HG02852 (cell line): ENCODE data around the gene APH1B.
"Not testable (repeated sequence)": the region's sequence is repeated elsewhere in the genome, so short reads cannot be mapped to it uniquely, and the experiment has no call there.

Source experiments
- ATAC-seq: cut with Tn5 transposase; IDR thresholded peaks from one replicate; pipeline ENCODE4 v1.9.1; 2021; ENCODE audit warnings: mild to moderate bottlenecking, moderate library complexity; ENCODE audit not compliant: unreplicated experiment

Gene APH1B

DNA sequence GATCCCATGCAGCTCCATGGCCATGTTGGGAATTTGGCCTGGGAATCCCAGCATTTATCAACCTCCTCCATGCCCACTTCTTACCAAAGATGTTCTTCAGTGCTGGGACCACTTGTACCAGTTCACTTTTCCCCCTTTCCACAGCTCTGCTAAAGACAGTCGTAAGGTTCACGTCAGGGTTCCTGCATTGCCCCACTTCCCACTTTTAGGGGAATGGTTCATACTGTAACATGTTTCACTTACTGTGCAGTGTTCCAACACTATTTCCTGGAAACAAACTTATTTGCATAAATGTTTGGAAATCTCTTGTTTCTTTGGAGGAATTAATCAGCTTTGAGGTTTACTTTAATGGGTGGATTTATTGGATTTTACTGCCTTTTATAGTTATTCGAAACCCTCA lies 17.0 kb downstream of the APH1B start:
- ATAC-seq = no peak

DNA sequence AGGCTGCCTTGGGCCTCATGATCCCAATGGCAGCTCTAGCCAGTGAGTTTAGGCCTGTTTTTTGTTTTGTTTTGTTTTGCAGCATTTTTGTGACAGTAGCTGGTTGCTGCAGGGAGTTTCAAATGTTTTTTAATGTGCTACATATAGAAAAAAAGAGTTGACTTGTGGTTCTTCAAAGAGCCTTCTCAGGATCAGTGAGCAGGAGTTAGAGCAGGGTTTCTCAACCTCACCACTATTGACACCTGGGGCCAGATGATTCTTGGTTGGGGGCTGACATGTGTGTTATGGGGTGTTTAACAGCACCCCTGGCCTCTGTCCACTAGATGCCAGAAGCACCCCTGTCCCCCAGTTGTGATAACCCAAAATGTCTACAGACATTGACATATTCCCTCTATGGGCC lies 17.9 kb downstream of the APH1B start:
- ATAC-seq = no peak

DNA sequence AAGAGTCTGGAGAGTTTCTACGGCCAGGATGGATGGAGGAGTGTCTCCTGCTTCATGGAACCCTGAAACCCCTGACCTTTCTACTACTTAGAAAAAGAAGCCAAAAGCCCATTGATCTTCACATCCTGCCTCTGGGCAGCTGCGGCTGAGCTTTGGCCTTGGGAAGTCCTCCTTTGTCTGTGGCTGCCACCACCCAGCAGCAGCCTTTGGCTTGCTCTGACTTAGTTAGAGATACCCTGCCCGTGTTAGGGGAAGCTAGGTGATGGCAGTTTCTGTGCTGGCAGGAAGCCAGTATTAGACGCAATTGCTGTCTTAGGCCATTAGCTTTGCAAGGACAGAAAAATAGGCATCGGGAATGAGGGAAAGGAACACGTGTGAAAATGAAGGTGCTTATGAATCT lies 18.8 kb downstream of the APH1B start:
- no peak for ATAC-seq

DNA sequence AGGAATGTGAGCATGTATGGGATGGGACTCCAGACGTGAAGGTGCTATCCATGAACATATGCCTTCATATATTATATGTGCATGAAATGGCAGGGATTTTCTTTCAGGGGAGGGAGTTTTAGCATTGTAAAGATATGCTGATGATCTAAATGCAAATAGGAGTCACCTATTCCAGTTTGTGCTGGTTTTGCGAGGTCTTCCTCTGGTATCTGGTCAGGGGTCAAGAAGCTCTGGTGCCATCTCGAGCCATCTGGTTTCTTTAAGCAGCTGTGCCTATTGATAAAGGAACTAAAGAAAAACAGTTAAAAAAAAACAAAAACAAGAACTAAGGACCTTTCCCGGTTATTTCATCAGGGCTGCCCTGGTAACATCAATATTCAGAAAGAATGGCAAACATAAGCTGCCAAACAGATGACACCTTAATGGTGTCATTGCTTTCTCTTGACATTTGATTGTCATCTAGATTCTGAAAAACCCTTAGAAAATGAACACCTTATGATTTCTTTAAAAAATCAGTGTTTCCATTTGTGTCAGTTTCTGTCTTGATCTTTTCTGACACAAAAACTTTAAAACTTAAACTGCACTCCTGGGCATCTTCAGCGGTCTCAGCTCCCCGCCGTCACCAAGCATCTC lies 22.7 kb downstream of the APH1B start:
- no peak for ATAC-seq

DNA sequence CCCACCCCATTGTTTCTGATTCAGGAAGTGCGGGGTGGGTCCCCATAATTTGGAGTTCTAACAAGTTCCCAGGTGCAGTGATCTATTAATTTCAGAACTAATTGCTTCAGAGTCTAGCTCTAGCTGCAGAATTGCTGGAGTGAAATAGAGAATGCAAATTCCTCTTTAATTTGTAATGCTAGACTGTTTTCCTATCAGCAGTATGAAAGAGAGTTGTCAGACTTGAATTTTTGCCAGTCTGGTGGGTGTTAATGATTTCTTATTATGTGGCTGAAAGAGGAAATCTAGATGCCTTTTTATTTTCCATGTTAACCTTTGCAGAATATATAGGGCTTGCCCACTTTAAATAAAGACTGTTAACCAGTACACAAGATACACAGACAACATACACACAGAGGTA lies 23.7 kb downstream of the APH1B start:
- no peak for ATAC-seq

DNA sequence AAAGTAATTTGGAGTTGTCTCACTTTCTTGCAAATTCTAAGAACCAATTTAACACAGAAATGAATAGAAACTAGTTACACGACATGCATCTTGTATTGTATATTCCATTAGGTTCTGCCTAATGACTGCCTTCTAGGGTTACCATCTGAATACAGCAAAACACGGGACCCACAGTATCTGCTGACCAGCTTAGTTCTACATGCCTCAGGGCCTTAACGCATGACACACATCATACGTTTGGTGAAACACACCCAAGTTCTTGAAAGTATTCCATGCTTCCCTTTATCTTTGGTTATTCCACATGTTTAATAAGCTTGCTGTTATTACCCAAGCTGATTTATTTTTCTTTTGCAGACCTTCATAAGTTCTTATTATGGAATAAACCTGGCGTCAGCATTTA lies 27.9 kb downstream of the APH1B start:
- no peak for ATAC-seq

DNA sequence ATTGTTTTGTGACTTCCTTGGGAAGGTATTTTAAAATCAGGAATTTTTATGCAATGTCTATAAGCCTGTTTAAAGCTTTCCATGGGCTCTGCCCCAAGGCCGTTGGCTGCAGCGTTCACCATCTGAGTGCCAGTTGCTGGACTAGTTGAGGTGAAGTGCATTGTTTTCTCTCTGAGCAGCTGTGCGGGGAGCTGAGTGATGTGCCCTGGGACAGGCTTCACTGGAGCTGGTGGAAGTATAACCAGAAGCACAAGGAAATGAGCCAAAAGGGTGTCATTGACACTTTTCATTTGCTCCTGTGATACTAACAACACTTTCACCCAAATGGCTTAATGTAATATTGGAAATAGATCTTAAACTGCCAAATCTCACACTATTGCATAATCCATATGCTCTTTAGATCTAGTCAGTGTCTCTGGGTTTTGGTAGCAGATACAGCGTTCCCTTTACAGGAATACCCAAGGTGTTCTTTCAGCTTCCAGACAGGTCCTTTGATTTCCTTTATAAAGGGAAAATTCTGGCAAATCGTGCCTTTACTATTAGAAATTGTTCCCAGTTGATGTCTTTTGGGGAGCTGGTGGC lies 29.2 kb downstream of the APH1B start:
- ATAC-seq = no peak

DNA sequence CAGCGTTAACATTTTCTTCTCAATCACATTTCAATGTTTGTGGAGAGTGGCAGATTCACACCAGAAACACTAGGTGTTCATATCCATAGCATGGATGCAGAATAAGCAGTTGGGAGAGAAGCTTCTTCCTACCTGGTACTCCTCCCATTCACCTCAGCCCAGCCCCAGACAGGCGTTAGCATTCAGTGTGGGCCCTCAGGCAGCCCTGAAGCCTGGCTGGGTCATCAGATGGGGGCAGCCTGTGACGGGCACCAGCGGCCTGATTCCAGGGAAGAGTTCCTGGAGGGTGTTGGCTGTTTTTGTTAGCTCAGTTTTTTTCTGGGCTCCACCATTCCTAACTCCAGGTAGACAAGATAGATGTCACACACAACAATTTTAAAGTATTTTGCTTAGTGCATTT lies 31.1 kb downstream of the APH1B start:
- no peak for ATAC-seq

DNA sequence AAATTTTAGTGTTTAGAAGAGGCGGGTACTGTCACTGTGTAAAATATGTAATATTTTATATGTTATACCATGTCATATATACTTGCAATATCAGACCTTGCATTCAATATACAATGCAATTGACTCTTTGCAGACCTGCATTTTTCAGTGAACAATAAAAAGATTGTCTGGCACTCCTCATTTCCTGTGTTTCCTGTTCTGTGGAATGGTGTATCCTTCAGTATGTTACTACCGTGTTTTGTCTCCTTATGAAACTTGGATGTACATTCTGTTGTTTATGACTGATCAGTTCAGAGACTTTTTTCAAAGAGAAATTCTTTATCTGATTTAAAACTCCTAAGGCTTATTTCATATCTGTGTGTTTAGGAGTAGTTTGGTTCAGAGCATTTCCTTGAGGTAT lies 31.5 kb downstream of the APH1B start:
- no peak for ATAC-seq

DNA sequence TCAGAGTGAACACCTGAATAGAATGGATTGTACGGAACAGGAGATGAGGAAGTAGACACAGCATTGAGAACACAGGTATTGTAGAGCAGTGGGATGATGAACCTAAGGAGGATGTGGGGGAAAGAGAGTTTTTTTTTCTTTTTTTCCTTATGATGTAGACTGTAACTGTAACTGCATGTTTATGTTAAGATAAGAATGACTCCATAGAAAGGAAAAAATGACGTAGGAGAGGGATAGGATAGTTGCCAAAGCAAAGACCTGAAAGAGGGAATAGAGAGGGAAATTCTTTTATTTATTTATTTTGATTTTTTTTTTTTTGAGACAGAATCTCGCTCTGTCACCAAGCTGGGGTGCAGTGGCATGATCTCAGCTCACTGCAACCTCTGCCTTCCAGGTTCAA lies 33.2 kb downstream of the APH1B start:
- no peak for ATAC-seq

DNA sequence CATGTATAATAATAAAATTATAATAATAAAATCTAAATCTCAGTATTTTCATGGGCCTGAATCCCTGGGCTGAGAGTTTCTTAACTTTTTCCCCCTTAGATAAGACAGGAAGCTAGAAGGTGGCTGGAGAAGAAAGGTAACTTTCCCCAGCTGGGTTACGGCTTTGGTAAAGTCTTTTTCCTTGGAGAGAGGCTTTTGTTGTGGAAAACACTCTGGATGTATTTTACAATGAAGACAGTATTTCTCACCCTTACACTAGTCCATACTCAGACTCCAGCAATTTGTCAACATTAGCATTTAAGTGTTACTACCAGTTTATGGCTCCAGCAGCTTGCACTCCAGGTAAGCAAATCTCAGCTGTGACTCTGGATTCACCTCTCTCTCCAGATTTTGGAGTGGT lies 34.9 kb downstream of the APH1B start:
- no peak for ATAC-seq

DNA sequence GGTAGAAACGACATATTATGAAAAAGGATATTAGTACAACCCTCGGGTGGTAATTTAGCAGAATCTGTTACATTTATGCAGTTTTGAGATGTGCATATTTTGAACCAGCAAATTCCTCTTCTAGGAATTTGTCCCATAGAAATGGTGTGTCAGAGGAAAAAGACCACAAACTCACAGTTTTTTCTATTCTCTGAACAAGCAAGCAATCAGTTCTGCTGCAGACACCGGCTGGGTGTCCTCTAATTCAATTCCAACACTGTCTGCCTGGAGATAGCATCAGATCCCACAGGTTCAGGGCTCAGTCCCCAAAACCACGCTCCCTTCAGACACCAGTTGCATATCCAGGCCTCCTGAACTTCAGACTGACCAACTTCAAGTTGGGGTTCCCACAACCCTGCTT lies 36.4 kb downstream of the APH1B start:
- ATAC-seq = no peak

DNA sequence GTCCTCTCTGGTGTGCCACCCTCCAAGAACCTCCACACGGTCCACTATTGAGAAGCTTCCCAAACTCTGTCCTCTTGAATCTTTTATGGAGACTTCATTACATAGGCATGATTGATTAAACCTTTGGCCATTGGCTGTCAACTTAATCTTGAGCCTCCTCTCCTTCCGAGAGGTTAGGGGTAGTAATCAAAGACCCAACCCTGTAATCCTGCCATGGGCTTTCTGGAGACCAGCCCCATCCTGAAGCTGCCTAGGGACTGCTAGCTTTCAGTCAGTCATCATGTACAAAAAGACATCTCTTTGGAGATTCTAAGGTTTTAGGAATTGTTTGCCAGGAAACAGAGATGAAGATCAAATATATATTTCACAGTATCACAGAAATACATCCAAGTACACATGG lies 37.0 kb downstream of the APH1B start:
- ATAC-seq = no peak

DNA sequence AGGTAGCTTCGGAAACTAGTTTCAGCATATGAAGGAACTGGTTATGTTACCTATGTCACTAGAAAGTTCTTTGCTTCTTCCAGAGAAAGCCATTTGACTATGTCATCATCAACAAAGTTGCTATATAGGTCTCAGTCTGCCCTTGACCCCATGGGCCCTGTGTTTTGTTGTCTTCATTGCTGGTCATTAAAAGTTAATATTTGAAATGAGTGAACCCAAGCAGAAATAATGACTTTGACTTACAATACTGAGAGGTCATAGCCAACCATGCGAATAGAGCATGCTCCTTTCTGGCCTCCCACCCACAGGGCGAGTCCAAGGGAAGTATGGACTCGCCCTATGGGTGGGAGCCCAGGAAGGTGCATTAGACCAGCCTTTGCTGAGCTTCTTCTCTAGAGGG lies 40.9 kb downstream of the APH1B start:
- ATAC-seq = no peak

DNA sequence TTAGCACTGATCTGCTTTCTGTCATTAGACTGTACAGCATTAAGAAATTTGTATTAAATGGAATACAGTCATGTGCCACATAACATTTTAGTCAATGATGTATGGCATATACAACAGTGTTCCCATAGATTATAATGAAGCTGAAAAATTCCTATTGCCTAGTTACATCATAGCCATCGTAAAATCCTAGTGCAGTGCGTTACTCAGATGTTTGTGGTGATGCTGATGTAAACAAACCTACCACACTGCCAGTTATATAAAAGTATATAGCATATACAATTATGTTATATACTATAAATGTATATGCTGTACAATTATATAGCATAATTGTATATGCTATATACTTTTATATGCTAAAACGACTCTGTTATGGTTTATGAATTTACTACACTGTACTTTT lies 41.7 kb downstream of the APH1B start:
- ATAC-seq = no peak

DNA sequence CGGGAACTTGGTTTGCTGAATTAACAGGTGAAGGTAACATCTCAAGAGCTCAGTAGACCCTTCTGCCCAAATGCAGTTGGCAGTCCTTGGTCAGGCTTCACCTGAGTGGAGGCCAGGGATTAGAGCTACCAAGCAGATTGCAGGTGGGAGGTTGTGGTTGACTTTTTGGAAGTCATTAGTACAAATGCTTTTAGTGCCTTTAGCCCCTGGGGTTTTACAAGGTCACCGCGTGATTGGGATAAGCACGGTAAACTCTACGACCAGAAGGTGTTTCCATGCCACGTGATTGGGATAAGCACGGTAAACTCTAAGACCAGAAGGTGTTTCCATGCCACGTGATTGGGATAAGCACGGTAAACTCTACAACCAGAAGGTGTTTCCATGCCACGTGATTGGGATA lies 43.0 kb downstream of the APH1B start:
- ATAC-seq = not testable (repeated sequence)

DNA sequence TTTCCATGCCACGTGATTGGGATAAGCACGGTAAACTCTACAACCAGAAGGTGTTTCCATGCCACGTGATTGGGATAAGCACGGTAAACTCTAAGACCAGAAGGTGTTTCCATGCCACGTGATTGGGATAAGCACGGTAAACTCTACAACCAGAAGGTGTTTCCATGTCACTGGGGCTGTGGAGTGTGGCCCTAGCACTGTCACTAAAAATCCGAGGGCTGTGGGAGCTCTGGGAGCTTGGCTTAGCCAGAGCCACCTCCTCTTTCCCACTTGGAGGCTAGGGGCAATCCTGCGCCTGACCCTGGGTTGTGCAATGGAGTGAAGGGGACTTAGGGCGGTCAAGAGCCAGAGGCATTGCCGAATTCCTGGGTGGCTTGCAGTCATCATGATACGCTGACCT lies 43.6 kb downstream of the APH1B start:
- not testable (repeated sequence) for ATAC-seq

DNA sequence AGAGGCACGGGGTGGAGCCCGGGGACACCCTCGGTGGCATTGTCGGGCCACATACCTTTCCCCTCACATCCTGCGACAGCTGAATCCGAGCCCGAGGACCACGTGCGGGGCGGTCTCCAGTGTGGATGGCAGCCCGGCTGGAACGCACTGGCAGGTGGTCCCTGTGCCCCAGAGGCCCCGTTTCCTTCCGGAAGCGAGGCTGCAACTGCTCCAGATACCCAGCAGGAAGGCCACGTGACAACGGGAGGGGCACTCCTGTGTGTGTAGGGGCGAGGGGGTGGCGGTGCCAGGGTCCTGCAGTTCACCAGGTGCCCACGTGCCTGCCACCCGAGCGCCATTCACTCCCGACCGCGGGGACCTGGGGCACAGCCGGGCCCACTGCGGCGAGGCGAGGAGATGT lies 44.1 kb downstream of the APH1B start:
- ATAC-seq = no peak

DNA sequence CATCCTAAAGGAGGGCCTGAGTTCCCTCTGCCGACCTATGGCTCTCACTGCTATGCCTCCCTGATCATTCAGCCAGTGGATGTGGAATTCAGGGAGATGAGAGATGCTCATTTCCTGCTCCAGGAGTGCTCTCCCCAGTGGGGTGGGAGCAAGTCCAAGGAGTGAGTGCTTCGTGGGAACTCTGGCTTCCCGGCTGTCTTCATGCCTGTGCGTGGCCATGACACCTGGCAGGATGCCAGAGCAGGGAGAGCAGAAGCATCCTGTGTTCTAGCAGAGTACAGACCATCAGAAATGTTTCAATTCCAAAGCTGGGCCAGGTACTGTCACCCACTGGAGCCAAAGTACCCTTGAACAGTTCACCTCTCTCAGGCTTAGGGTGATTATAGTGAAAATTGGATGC lies 45.1 kb downstream of the APH1B start:
- no peak for ATAC-seq

DNA sequence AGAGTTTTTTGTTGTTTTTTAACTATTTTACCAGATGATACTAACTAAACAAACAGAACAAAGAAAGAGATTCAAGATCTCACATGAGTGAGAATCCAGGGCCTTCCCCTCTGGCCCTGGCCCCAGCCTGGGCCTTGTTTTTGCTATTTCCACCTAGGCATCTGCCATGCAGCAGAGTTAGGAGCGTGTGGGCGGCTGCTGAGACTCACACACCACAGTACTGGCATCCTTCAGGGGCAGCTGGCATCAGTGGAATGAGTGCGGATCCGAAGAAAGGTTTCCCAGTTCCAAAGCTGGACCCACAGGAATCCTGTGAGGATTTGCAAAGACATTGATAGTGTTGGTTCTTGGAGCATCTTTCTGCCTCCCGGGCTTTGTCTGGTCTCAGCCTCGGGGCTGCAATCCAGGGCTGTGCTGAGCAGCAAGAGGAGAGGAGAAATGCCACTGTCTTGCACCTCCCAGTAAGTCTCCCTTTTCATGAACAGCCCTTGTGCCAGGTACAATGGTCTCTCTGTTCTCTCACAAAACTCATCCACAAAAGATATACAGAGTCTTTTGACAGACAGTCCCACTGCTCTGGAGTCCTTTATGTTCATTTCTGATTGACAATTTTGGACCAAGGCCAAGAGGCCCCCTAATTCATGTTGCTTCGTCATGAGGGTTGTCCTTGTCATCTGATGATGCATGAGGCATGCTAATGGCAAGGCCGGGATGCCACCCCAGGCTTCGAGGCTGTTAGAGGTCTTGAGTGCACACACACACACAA lies 46.6 kb downstream of the APH1B start:
- no peak for ATAC-seq

DNA sequence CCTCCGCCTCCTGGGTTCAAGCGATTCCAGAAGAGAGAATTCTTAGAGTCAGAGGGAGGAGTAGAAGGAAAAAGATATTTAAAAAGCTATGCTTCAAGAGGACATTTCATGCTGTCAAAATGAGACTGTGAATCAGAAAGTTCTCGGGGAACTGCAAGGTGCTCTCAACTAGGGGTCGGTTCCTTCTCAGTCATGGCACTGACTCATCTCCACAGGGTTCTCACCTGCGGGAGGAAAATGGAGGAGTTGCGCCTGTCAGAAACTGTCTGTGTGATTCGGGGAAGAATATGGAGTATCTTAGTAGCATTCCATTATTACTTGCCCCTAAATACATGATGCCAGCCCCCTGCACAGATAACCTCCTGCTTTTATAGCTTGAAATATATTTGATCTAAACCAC lies 47.4 kb downstream of the APH1B start:
- no peak for ATAC-seq

DNA sequence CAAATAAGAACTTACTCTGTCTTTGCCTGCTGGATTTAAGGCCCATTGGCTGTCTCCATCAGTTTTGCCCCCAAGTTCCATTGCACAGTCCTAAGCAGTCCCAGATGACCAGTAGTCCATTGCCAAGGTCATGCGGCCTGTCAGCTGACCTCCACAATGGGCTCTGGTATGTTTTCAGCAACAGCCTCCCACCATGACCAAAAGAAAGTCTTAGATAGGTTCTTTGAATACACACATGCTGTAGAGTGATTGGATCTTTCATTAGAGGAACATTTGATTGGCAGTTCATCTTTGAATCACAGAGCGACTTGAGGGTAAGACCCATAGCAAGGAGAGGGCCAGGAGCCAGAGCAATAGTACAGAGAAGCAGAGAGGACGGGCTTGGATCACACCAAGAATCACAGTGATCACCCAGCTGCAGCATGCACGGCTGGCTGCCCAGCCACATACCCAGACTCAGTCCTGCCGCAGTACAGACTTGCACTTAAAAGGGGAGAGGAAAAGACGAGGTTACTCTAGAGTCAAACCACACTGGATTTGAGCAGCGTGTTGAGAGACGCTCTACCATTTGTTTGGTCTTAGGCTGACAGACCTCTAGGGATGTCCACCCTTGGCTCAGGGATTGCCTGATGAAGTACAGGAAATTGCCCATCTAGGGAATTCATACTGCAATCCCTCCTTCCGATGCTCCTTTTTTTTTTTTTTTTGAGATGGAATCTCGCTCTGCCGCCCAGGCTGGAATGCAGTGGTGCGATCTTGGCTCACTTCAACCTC lies 50.4 kb downstream of the APH1B start:
- no peak for ATAC-seq
